ENCODE data around the gene ZP4.
"Not testable (repeated sequence)": the region's sequence is repeated elsewhere in the genome, so short reads cannot be mapped to it uniquely, and the experiment has no call there.

The ZP4 gene

DNA sequence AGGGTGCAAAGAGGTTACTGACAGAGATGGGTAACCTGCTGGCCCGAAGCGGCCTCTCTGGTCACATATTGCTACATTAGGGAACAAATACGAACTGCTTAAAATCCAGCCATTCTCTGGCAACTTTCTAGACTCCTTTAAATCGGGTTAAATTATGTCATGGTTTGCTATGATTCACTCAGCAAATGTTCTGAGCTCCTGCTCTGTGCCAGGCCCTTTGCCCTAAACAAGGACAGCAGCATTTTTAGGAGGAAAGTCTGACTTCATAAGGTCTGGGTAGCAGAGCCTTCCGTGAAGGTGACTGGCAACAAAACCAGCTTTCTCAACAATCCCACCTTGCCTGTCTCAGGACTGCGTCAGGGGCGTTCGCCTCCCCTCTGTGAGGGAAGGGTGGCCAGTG is 15.4 kb downstream of the ZP4 start:
- no peak for DNase-seq (ENCODE audit: low read depth)

DNA sequence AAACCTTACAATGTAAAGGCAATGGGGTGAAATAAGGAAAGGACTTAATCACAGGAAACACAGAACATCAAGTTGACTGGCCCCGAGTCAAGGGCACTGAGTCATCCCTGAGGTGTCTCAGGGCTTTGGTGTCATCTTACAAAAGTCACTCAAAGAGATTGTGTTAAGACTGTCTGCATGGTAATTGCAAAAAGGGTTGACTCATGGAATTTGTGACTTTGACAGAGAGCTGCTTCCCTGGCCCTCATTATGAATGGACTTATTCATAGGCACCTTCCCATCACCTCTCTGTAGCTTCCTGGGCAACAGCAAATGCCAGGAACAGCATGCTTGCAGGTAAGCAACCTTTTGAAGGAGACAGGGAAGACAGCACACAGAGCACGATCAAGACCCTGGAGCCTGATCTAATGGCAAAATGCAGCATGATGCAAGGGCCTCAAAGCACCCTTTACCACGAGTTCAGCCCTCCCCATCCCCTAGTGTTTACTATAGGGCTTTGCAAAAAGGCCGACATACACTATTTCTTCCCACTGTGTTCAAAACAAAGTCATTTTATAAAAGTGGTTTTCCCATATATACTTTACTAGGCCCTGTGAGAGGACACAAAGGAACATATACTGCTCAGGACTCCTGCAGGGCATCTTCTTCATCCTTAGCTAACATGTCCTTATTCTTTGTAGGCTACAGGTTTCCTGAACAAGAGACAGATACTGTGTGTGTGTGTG is 17.1 kb downstream of the ZP4 start:
- DNase-seq (ENCODE audit: low read depth), result peak; percentile 60

GRCh38 chr1:237868817-237869600 is 21.7 kb downstream of the ZP4 start:
- DNase-seq (ENCODE audit: low read depth), result no peak

GRCh38 chr1:237867380-237867888 is 23.3 kb downstream of the ZP4 start:
- DNase-seq (ENCODE audit: low read depth), result no peak

GRCh38 chr1:237864338-237865244 is 26.1 kb downstream of the ZP4 start:
- no peak for DNase-seq (ENCODE audit: low read depth)

DNA sequence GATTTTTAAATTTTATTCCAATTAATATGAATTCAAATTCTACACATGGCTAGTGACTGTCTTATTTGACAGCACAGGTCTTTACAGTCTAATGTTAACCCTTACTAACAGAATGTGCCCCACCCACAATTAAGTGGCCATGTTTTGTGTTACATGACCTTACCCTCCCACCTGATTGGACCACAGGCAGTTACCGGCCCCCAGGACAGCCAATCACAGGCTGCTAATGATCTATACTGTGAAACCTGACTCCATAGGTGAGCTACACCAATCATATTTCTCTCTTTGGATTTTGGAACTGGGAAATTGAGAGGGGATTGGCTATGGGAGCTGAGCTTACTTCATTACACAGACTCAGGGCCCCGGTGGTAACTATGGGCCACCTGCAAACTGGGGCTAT is 27.5 kb downstream of the ZP4 start:
- no peak for DNase-seq (ENCODE audit: low read depth)

DNA sequence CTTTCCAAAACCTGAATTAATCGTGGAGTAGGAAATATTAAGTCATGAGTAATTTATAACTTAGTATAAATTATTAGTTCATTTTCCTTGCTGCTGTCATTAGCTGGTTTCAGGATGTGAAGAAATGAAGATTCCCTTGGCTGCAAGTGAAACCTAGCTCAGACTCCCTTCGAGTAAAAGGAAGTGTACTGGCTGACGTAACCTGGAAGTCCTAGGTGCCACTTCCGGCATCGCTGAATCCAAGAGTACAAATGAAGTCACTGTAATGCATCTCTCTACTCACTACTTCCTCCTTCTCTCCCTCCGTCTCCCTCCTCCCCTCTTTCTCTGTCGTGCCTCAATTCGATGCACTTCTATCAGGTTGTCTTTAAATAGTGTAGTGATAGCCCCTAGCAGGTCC is 28.8 kb downstream of the ZP4 start:
- no peak for DNase-seq (ENCODE audit: low read depth)

DNA sequence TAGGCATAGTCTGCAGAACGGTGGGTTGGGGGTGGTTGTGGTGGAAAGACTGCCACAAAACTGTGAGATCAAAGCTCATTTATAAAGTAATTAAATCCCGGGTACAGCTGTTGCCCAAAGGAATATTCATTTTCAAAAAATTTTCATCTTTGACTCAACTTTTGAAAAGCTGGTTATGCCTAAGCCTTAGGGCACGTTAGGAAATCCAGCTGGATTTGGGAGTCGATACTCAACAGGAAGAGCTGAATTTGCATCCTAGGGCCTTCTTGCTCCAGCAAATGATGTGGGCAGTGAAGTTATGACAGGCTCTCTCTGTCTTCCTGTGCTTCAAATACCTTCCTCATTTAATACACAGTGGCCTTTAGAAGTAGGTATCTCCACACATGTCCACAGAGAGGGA is 31.7 kb downstream of the ZP4 start:
- DNase-seq (ENCODE audit: low read depth), result no peak

DNA sequence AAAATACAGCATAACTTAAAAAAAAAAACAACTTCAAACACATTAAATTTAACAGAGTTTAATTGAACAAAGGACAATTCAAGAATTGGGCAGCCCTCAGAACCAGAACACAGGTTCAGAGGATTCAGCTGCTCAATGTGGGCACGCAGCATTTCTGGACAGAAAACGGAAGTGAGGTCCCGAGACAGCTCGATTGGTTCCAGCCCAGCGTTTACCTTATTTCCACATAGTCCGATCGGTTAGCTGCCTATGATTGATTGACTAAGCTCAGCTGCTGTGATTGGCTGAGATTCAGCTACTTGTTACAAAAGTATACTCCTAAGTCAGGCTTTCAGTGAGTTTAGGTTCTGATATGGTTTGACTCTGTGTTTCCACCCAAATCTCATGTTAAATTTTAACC is 33.3 kb downstream of the ZP4 start:
- no peak for DNase-seq (ENCODE audit: low read depth)

DNA sequence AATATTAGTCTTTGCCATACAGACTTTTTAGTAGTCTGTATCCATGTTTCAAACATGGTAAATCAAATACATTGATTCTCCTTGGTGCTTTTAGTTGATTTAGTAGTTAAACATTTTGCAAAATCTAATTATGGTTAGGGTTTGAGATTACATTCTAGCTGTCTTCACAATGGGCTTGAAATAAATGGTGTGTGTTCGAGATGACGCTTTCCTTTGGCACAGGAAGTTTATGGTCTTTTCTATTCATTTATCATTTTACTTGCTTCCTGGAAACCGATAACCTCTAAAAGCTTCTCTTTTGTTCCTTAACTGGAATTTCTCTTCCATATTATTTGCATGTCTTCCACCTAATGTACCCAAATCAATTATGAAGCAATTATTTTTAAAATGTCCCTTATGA is 38.4 kb downstream of the ZP4 start:
- DNase-seq (ENCODE audit: low read depth), result no peak

GRCh38 chr1:237851210-237851845 is 39.4 kb downstream of the ZP4 start:
- no peak for DNase-seq (ENCODE audit: low read depth)

DNA sequence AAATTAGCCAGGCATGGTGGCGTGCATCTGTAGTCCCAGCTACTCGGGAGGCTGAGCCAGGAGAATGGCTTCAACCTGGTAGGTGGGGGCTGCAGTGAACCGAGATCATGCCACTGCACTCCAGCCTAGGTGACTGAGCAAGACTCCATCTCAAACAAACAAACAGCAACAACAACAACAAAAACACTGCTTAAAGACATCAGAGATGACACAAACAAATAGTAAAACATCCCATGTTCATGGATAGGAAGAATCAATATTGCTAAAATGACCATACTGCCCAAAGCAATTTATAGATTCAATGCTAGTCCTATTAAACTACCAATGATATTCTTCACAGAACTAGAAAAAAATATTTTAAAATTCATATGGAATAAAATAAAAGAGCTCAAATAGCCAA is 47.2 kb downstream of the ZP4 start:
- not testable (repeated sequence) for DNase-seq (ENCODE audit: low read depth)

GRCh38 chr1:237841485-237841884 is 49.2 kb downstream of the ZP4 start:
- DNase-seq (ENCODE audit: low read depth), result no peak

DNA sequence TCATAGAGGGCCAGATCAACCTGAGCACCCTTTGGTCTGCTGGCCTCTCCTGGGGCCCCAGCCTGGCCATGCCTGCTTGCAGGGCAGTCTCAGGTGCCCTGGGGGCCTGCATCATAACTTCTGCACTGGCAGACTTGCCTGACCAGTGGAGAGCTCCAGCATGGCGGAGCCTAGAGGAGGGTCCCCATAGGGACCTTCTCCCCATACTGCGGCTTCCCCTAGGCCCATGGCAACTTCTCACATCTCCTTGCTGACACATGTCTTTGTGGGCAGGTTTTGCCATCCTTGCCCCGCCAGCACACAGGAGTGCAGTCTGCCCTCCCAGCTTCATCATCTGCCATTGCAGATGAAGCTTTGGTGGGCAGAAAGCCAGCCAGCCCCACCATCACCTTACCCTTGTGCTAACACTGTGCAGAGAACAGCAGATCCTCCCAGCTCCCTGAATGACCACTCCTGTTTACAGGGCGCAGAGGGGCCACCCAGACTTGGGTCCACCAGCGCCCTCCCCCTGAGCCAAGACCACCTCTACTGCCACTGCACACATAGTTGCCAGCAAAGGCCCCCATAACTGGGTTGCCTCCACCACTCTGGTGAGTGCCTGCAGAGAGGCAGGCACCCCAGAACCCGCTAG is 51.7 kb downstream of the ZP4 start:
- no peak for DNase-seq (ENCODE audit: low read depth)

- no peak for DNase-seq (ENCODE audit: low read depth)
These were observed 52.4 kb downstream of the ZP4 start for GRCh38 chr1:237838320-237838719.

GRCh38 chr1:237834461-237834860 is 56.3 kb downstream of the ZP4 start:
- no peak for DNase-seq (ENCODE audit: low read depth)

GRCh38 chr1:237834048-237834447 is 56.7 kb downstream of the ZP4 start:
- DNase-seq (ENCODE audit: low read depth), result no peak

GRCh38 chr1:237832858-237833257 is 57.9 kb downstream of the ZP4 start:
- no peak for DNase-seq (ENCODE audit: low read depth)

Measured in fibroblast of the conjunctiva (primary cell).